ENCODE data around the gene SLC6A2.

The SLC6A2 gene

GRCh38 chr16:55734665-55735064 is 78.9 kb downstream of the SLC6A2 start:
- Histone ChIP-seq H3K27me3 (ENCODE audit: insufficient read depth, poor library complexity, severe bottlenecking) (no peaks in the 10 kb centered on the region), H3K4me3 (replicated peaks; ENCODE audit: insufficient read depth, low read length) (no peak overlapping the region), H3K27ac (replicated peaks) (no peak overlapping the region)
- no peak for DNase-seq (ENCODE audit: low read depth in 1 of 2, low spot score in 1 of 2)
- TF ChIP-seq GABPA (IDR thresholded peaks at IDR 0.05; ENCODE audit: low read depth) (no peak), POLR2AphosphoS5 (IDR thresholded peaks at IDR 0.05; ENCODE audit: low read depth) (no peak), SPI1 (IDR thresholded peaks at IDR 0.05; ENCODE audit: borderline replicate concordance, low read depth) (no peak), REST (IDR thresholded peaks at IDR 0.05; ENCODE audit: insufficient replicate concordance, low read depth) (no peak)
- TF ChIP-seq, protein P1, sequence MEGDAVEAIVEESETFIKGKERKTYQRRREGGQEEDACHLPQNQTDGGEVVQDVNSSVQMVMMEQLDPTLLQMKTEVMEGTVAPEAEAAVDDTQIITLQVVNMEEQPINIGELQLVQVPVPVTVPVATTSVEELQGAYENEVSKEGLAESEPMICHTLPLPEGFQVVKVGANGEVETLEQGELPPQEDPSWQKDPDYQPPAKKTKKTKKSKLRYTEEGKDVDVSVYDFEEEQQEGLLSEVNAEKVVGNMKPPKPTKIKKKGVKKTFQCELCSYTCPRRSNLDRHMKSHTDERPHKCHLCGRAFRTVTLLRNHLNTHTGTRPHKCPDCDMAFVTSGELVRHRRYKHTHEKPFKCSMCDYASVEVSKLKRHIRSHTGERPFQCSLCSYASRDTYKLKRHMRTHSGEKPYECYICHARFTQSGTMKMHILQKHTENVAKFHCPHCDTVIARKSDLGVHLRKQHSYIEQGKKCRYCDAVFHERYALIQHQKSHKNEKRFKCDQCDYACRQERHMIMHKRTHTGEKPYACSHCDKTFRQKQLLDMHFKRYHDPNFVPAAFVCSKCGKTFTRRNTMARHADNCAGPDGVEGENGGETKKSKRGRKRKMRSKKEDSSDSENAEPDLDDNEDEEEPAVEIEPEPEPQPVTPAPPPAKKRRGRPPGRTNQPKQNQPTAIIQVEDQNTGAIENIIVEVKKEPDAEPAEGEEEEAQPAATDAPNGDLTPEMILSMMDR (IDR thresholded peaks at IDR 0.05; ENCODE audit: insufficient read depth, low read length) = no peak

DNA sequence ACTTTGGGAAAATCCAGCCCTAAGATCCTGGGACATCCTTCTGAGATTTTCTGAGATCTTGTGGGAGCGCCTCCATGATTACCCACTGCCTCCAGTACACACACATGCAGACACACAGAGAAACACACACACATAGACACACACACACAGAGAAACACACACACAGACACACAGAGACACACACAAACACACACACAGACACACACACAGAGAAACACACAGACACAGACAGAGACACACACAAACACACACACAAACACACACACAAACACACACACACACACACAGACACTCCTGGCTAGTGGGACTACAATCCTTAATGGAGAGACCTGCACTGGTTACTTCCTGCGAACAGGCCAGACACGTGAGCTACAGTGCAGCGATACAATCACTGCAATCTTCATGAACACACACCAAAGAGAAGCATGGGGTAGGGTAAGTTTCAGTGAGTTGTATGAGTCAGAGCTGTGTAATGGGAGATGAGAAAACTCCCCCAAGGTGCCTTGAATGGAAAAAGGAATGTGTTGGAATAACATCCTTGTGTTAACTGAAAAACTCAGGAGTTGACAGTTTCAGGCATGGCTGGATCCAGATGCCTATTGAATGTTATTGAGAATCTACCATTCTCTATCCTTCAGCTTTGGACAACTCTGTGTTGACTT is 79.5 kb downstream of the SLC6A2 start:
- H3K4me3 ChIP-seq (replicated peaks; ENCODE audit: insufficient read depth, low read length) = no peak overlapping the region
- no peak for DNase-seq (ENCODE audit: low read depth in 1 of 2, low spot score in 1 of 2)
- no peak overlapping the region for H3K27ac ChIP-seq (replicated peaks)
- TF ChIP-seq REST (IDR thresholded peaks at IDR 0.05; ENCODE audit: insufficient replicate concordance, low read depth) (no peak), SPI1 (IDR thresholded peaks at IDR 0.05; ENCODE audit: borderline replicate concordance, low read depth) (no peak), GABPA (IDR thresholded peaks at IDR 0.05; ENCODE audit: low read depth) (no peak), POLR2AphosphoS5 (IDR thresholded peaks at IDR 0.05; ENCODE audit: low read depth) (no peak)
- TF ChIP-seq, protein P1 (IDR thresholded peaks at IDR 0.05; ENCODE audit: insufficient read depth, low read length) = no peak
- no peaks in the 10 kb centered on the region for H3K27me3 ChIP-seq (ENCODE audit: insufficient read depth, poor library complexity, severe bottlenecking)

DNA sequence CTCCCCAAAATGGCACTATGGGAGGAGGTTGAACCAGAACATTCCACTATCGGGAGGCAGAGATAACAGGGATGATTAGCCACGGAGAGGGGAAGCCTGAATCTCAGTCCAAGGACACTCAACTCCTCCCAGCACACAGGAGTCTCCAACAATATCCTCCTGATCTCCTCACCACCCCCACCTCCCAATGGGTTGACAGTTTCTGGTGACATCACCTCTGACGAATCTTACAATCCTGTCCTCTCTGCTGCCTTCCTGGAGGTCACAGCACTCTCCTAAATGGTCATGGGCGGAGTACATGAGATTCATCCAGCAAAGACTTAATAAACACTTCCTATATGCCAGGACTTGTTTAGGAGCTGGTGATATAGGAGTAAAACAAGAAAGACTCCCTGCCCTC is 80.9 kb downstream of the SLC6A2 start:
- TF ChIP-seq REST (IDR thresholded peaks at IDR 0.05; ENCODE audit: insufficient replicate concordance, low read depth) (no peak), GABPA (IDR thresholded peaks at IDR 0.05; ENCODE audit: low read depth) (no peak), SPI1 (IDR thresholded peaks at IDR 0.05; ENCODE audit: borderline replicate concordance, low read depth) (no peak), POLR2AphosphoS5 (IDR thresholded peaks at IDR 0.05; ENCODE audit: low read depth) (no peak)
- TF ChIP-seq, protein P1 (IDR thresholded peaks at IDR 0.05; ENCODE audit: insufficient read depth, low read length) = no peak
- DNase-seq (ENCODE audit: low read depth in 1 of 2, low spot score in 1 of 2) = no peak
- H3K27ac ChIP-seq (replicated peaks) = no peak overlapping the region

More for the DNA sequence above, 80.9 kb downstream of the SLC6A2 start:
- Histone ChIP-seq H3K27me3 (ENCODE audit: insufficient read depth, poor library complexity, severe bottlenecking) (no peaks in the 10 kb centered on the region), H3K4me3 (replicated peaks; ENCODE audit: insufficient read depth, low read length) (no peak overlapping the region)
